Adrenal gland (tissue), 12 donors: ENCODE results near the gene OIP5. TPM values are rescaled to one million over a fixed set of nuclear protein-coding genes. Genes with fewer than 3 reads are reported as not detected.

Experiments used
- DNase-seq, 7 donors: peaks; one replicate each; pipeline ENCODE4 v3.0.0-alpha.2; 2019 to 2020
- H3K27ac ChIP-seq, 5 donors: fragments of 200-600 bp; sonication (generic) in 4 of 5; 1 replicate in 3 of 5; 2 replicates in 2 of 5; pipeline versions ENCODE4 v1.5.1 to v1.8.0; 2016 to 2020; ENCODE audit warnings: mild to moderate bottlenecking in 1 of 5
- H3K27me3 ChIP-seq: fragments of 200-600 bp; 2 replicates; pipeline ENCODE4 v1.8.0; 2021
- H3K36me3 ChIP-seq, 2 donors: fragments of 200-600 bp; replicated peaks in 1 of 2; 1 replicate in 1 of 2; 2 replicates in 1 of 2; pipeline versions ENCODE4 v1.5.1 to v1.8.0; 2018 to 2022
- H3K4me1 ChIP-seq, 2 donors: fragments of 200-600 bp; replicated peaks in 1 of 2; 1 replicate in 1 of 2; 2 replicates in 1 of 2; pipeline versions ENCODE4 v1.5.1 to v1.8.0; 2018 to 2021
- H3K4me3 ChIP-seq, 4 donors: fragments of 200-600 bp; sonication (generic) in 3 of 4; one replicate each; pipeline ENCODE4 v1.5.1; 2016 to 2018
- H3K9me3 ChIP-seq, 3 donors: fragments of 200-600 bp; sonication (generic) in 1 of 3; replicated peaks in 1 of 3; 1 replicate in 2 of 3; 2 replicates in 1 of 3; pipeline versions ENCODE4 v1.5.1 to v1.8.0; 2016 to 2021
- CTCF ChIP-seq, 6 experiments: fragments of 450-650 bp in 4 of 6; fragments of 200-600 bp in 2 of 6; sonication (generic) in 1 of 6; IDR thresholded peaks; 1 replicate in 5 of 6; 2 replicates in 1 of 6; pipeline versions ENCODE4 v1.5.1 to v1.8.0; 2016 to 2021; ENCODE audit warnings: antibody characterized with exemption in 6 of 6, mild to moderate bottlenecking in 2 of 6, moderate library complexity in 1 of 6
- POLR2A ChIP-seq, 2 donors: fragments of 450-650 bp; IDR thresholded peaks; one replicate each; pipeline ENCODE4 v1.6.1; 2017; ENCODE audit warnings: antibody characterized with exemption in 2 of 2, mild to moderate bottlenecking in 2 of 2, moderate library complexity in 1 of 2
- WGBS, 4 donors: extraction: QIAGEN DNeasy Blood & Tissue Kit in 2 of 4; methylation state at CpG; one replicate each; pipeline versions ENCODE4 v1.1.5 to v1.1.7; 2013 to 2017; 5-methylcytosine and 5-hydroxymethylcytosine counted together
- intact Hi-C, 2 donors: fragments of 100-400 bp; cut with DNase I; formaldehyde crosslinking; loops; one replicate each; pipeline versions ENCODE4 v1.14.1 to v1.15.0; 2022 to 2023
- polyA plus RNA-seq, 3 donors: library from polyadenylated mRNA; stranded (reverse); fragments of 200-250 nt in 2 of 3; fragments of 350-450 nt in 1 of 3; fragmentation: Illumina TruSeq in 1 of 3; extraction: RNeasy Lipid Tissue Mini Kit (QIAGEN cat#74804) in 1 of 3; gene quantifications; one replicate each; pipeline ENCODE4 v1.2.3, GENCODE V29; 2013 to 2014
- total RNA-seq, 9 donors: library from RNA; depleted of rRNA in 4 of 9; stranded (reverse); fragments of >200 nt in 4 of 9; fragments of 120-200 nt in 1 of 9; fragmentation: NEBNext Ultra II Directional in 1 of 9; extraction: Animal tissue kit (Norgen Biotek cat#: 25700) in 1 of 9; gene quantifications; one replicate each; pipeline versions ENCODE4 v1.1.0 to v1.2.4, GENCODE V29; 2013 to 2023
- donor health status: healthy with polysubstance abuse.
- donor health status: Bipolar disorder and iron deficiency.
- donor health status: DM: yes; HTN: yes; CAD: no.
- donor health status: DM: no; HTN: no; CAD: no.
- donor health status: DM: no; HTN: no; CAD: no.
- donor health status: DM: yes; HTN: yes; CAD: no.

The OIP5 gene
- total and polyA plus RNA-seq, 12 donors, result 0.28 to 8.2 (median 2.2) TPM

- Histone ChIP-seq H3K4me3 (no peak overlapping the region), H3K27ac (no peak overlapping the region), H3K4me1 (peaks cover 36 to 45% of the 10 kb centered on the region in 2 donors), H3K9me3 (no peaks in the 10 kb centered on the region), H3K27me3 (no peaks in the 10 kb centered on the region), H3K36me3 (peaks cover 0 to 48% of the 10 kb centered on the region in 2 donors)
- TF ChIP-seq POLR2A (IDR thresholded peaks at IDR 0.05), result no peak
- TF ChIP-seq CTCF (IDR thresholded peaks at IDR 0.05), result no peak
- no peak for DNase-seq
- intact Hi-C loops, result loop anchor here in 1 of 2 donors (10.0 kb wide), 1 partner anchor 55 kb away; the partner anchor contains the start of genes CHP1 and EXD1
- WGBS, 4 donors, result 83 to 94% (median 93%) methylated on average over 2 of the region's 2 CpGs
Measured at GRCh38 chr15:41289953-41290352, 42.4 kb downstream of the OIP5 start.

GRCh38 chr15:41288464-41288863, 43.9 kb downstream of the OIP5 start:
- no peaks in the 10 kb centered on the region for H3K27me3 ChIP-seq
- no peak for DNase-seq
- WGBS, 4 donors, result 58 to 78% (median 71%) methylated on average over 1 of the region's 1 CpG
- peaks cover 36 to 46% of the 10 kb centered on the region in 2 donors for H3K4me1 ChIP-seq
- peaks cover 0 to 42% of the 10 kb centered on the region in 2 donors for H3K36me3 ChIP-seq
- H3K4me3 ChIP-seq, result no peak overlapping the region
- H3K27ac ChIP-seq, result peak overlapping the region in 1 of 5 donors; percentile 12
- intact Hi-C loops, result loop anchor here in 1 of 2 donors (10.0 kb wide), 1 partner anchor 54 kb away; the partner anchor contains the start of genes CHP1 and EXD1
- no peak for TF ChIP-seq POLR2A (IDR thresholded peaks at IDR 0.05)
- H3K9me3 ChIP-seq, result no peaks in the 10 kb centered on the region

GRCh38 chr15:41286665-41287333, 45.6 kb downstream of the OIP5 start:
- Histone ChIP-seq H3K27ac (peak overlapping the region in 2 of 5 donors; percentile 23 to 98), H3K27me3 (no peaks in the 10 kb centered on the region), H3K36me3 (peaks cover 0 to 42% of the 10 kb centered on the region in 2 donors), H3K4me1 (peaks cover 39 to 46% of the 10 kb centered on the region in 2 donors), H3K9me3 (no peaks in the 10 kb centered on the region), H3K4me3 (peak overlapping the region in 1 of 4 donors; percentile 23)
- 88 to 94% (median 91%) methylated on average over 6 of the region's 6 CpGs for WGBS, 4 donors
- TF ChIP-seq POLR2A (IDR thresholded peaks at IDR 0.05) (peak in 1 of 2 donors; percentile 46), CTCF (IDR thresholded peaks at IDR 0.05) (no peak)
- peak in 3 of 7 donors; percentile 23 to 53 (median 47) for DNase-seq
- intact Hi-C loops, result loop anchor here in 1 of 2 donors (10.0 kb wide), 1 partner anchor 52 kb away; the partner anchor contains the start of genes CHP1 and EXD1

GRCh38 chr15:41285285-41285684, 47.1 kb downstream of the OIP5 start:
- Histone ChIP-seq H3K27me3 (no peaks in the 10 kb centered on the region), H3K27ac (peak overlapping the region in 4 of 5 donors; percentile 91 to 98 (median 96)), H3K9me3 (no peaks in the 10 kb centered on the region), H3K36me3 (peaks cover 0 to 42% of the 10 kb centered on the region in 2 donors), H3K4me3 (peak overlapping the region in 2 of 4 donors; percentile 72 to 100), H3K4me1 (peaks cover 39 to 46% of the 10 kb centered on the region in 2 donors)
- intact Hi-C loops, result loop anchor here in 1 of 2 donors (10.0 kb wide), 1 partner anchor 50 kb away; the partner anchor contains the start of genes CHP1 and EXD1
- TF ChIP-seq POLR2A (IDR thresholded peaks at IDR 0.05) (peak in 1 of 2 donors; percentile 9), CTCF (IDR thresholded peaks at IDR 0.05) (no peak)
- 31 to 46% (median 33%) methylated on average over 7 of the region's 7 CpGs for WGBS, 4 donors
- no peak for DNase-seq
